Endometrial microvascular endothelial cells (primary cell): ENCODE results near the gene FEV. TPM values are rescaled to one million over a fixed set of nuclear protein-coding genes. Genes with fewer than 3 reads are reported as not detected.

Source experiments
- in situ Hi-C: cut with HindIII; loops from 2 replicates; pipeline ENCODE4 v1.10.0; 2017; ENCODE audit warnings: low sequenced_read_pairs, low pct_unique_long_range_greater_than_20kb; ENCODE audit errors: inconsistent ontology term
- total RNA-seq: library from RNA; depleted of rRNA; stranded (reverse); fragments of >200 nt; gene quantifications from one replicate; pipeline ENCODE4 v1.2.3, GENCODE V29; 2015; ENCODE audit errors: inconsistent ontology term

Gene FEV
- total RNA-seq, 1 donor from 2014 or later: not detected

GRCh38 chr2:219018726-219019125 is 33.7 kb upstream of the FEV start:
- in situ Hi-C loops: no loop called here

- in situ Hi-C loops: no loop called here
Measured at GRCh38 chr2:219018286-219018685, 33.3 kb upstream of the FEV start.

DNA sequence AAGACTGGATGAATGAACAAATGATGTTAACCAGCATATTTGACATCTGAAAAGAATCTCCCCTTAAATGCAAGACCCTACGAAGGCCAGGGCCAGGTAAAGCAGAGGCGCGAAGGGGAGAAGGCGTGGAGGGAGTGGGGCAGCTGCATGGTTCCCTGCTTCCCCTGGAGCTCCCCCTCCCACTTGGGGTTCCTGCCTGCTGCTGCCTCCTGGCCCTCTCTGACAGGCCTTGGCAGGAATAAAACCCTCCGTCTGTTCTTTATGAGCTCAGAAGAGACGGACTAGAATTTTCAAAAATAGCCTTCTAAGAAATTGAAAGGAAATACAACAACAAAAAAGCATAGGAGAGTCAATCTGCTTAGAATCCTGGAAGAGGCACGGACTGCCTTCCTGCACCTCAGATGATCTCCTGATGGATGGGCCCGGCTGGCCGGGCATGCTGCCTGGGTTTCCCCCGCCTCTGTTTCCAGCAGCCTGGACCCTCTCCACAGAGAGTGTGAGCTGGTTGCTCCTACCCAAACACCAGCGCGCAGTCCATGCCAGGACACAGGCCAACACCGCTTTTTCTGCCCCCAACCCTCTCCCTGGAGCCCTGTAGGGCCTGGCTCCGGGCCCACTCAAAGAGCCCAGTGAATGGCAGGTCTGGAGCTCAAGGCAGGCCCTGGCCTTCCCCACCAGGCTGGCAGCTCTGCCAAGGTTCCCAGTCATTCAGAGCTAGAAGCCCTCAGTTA is 32.4 kb upstream of the FEV start:
- in situ Hi-C loops: no loop called here

DNA sequence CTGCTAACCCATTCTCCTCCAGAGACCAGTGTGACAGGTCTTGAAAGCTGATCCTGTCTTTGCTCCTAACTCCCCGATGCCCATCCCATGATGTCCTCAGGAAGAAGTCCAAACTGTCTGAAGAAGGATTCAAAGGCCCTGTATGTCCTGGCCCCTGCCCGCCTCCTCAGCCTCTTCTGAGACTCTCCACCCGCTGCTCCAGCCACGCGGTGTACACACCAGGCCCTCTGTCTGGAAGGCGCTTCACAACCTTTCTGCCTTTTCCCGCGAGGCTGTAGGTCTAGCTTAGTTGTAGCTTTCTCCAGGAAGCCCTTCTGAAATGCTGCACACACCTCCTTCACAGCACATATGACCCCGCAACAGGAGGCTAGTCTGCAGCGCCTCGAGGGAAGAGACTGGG is 31.7 kb upstream of the FEV start:
- in situ Hi-C loops: no loop called here

DNA sequence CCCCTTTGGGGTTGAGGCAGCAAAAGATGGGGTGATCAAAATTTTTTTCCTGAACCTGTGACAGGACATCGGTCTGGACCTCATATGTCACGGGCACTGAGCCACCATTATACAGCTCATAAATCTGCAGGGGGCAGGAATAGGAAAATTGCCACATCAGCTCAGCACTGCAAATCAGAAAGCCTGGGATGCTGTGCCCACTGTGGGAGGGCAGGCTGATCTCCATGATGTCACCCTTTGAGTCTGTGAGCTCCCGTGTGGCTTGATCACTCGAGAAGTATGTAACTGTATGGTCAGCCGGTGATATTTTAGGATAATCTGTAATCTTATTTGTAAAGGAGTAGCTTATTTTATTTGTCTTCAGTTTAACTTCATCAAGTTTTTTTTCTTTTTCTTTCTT is 25.9 kb upstream of the FEV start:
- in situ Hi-C loops: no loop called here

- in situ Hi-C loops: no loop called here
Measured at GRCh38 chr2:219010162-219010756, 25.3 kb upstream of the FEV start.

GRCh38 chr2:219009294-219009693 is 24.3 kb upstream of the FEV start:
- in situ Hi-C loops: no loop called here

DNA sequence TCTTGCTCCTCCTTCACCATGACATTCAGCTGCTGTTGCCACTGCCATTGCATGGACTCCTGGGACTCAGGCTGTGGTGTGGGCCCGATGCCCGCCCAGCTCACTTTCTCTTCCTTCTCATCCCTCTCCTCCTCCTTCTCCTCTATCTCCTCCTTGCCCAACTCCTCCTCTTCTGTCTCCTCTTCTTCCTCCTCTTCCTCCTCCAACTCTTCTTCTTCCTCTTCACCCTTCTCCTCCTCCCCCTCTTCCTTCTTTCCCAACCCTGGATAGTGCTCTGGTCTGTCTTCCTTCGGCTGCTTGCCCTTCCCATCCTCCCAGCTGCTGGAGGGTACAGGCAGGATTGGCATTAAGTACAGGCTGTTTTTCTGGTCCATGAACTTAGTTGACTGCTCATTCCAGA is 19.0 kb upstream of the FEV start:
- in situ Hi-C loops: no loop called here

- in situ Hi-C loops: no loop called here
Measured at GRCh38 chr2:219003267-219003634, 18.3 kb upstream of the FEV start.

DNA sequence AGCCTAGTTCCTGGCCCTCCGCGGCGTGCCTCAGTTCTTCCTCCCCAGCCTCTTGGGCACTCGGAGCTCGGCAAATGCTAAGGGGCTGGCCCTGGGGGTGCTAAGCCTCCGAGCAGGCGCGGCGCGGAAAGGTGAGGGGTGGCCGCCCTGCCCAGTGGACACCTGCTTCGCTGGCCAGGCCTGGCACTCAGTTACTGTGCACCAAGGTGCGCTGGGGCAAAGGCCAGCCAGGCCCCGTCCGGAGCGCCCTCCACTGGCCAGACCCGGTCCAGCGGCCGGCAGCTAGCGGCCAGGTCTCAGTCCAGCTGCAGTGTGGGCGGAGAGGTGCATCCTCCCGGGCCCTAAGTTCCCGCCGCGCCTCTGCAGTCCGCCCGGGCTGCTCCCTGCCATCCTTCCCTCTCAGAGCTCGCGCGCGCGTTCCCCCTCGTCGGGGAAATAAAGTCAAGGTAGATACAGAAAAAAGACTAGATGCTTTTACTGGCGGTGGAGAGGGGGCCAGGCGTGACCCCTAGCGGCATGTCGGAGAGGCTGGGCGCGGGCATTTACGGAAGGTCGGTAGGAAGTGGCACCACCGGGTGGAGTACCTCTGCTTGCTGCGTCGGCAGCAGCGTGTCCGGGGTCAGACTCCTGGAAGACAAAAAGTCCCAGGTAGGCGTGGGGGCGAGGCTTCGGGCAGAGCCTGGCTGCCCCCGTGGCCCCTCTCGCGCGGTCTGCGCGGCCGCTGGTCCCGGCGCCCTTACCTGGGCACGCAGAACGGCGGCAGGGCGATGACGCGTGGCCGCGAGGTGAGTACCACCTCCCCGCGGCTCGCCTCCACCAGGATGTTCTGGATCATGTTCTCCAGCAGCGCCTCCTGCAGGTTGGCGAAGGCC is 17.6 kb upstream of the FEV start:
- in situ Hi-C loops: no loop called here

DNA sequence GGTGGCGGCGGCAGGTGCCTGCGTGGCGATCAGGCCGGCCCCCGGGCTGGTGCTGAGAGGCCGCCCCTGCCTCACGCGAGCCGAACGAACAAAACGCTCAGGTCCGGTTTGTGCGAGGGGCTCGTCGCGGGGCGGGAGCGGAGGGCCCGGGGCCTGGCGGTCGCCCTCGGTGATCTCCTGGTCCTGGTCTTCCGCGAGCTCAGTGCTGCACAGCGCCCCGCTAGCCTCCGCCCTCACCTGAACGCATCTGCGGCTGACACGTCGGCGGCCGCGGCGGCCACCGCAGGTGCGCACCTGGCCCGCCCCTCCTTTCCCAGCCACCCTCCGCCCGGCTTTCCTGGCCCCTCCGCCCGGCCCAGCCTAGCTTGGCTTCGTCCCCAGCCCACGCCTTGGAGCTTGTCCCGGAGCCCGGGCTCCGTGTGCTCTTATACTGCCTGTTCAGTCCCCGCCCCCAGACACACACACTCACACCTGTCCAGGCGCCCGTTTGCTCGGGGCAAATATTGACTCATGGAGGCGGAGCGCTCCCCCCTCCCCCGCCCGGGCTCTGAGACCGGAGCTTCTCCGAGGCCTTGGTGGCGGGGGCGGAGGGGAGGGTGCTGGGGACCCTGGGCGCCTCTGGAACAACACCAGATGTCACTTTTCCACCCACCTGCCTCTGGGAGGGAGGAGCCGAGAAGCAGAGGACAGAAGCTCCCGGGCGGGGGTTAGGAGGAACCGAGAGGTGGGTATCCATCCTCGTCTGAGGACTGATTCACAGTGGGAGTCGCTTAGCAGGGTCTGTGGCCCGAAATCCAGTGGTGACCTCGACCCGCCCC is 16.8 kb upstream of the FEV start:
- in situ Hi-C loops: no loop called here

- in situ Hi-C loops: no loop called here
Measured at GRCh38 chr2:219001100-219001576, 16.2 kb upstream of the FEV start.

DNA sequence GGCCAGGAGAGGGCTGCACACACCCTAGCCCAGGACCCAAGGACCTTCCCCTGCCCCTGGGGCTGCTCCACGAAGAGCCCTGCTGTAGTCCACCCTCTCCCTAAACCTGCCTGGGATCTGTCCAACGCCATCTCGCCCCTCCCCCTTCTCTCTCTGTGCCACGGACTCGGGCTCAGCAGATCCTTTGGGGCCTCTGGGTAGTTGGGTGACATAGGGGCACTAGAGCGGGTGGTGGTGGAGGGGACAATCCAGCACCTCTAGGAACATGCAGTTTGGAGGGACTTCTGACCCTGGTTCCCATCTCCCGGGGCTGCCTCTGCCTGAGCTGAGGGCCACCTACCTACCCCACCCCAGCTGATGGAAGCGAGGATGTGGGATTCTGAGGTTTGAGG is 15.6 kb upstream of the FEV start:
- in situ Hi-C loops: no loop called here

DNA sequence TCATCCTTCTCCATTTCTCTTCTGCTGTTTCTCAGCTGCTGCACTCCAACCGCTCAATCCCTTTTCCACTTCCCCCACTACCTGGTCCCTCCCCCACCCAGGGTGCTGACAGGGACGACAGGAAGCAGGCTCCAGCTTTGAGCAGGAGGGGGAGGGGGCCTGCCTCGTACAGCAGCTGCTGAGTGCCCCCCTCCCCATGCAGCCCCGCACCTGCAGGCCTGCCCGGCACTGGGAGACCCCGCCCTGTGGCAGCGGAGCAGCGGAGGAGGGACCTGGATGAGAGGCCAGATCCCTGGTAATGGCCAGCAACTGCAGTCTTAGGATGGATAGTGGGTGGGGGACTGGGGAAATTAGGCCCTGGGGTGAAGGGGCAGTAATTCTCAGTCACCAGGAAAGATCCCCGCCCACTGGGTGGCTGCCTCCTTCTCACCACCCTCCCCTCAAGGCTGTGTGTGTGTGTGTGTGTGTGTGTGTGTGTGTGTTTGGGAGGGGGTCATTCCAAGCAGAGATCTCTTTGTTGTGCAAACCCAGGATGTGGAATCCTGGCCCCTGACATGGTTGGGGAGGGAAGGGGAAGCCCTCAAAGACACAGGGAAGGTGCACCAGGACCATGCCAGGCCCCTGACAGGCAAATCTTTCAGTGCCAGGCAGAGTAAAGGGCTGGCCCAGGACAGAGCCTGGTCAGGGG is 15.0 kb upstream of the FEV start:
- in situ Hi-C loops: no loop called here

- in situ Hi-C loops: no loop called here
Measured at GRCh38 chr2:218999021-218999880, 14.3 kb upstream of the FEV start.

DNA sequence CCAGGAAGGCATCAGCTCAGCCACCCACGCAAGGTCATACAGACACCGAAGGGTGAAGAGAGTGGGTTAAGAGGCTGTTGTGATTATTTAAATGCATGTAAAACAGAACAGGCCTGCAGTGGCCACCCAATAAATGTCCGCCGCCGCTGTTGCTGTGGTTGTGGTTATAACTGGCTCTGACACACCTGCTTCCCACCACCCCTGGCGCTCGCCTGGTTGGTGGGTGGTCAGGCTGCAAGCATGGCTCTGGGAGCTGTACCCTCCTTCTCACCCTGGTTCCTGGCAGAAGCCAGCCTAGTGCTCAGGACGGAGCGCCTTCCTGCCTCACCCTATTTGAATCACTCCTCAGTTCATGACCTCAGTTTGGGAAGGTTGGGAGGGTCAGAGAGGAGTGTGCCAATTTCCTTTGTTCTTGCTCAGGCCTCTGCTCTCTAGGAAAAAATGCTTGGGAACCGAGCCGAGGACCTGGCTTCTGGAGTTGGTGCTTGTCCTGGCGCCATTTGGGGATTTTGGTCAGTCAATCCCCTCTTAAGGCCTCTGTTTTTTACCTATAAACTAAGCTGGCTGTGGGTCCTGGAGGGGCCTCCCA is 13.5 kb upstream of the FEV start:
- in situ Hi-C loops: no loop called here

- in situ Hi-C loops: no loop called here
Measured at GRCh38 chr2:218997731-218998130, 12.7 kb upstream of the FEV start.
